Naive B cell (primary cell): ENCODE results near the gene ALK. TPM values are rescaled to one million over a fixed set of nuclear protein-coding genes. Genes with fewer than 3 reads are reported as not detected.
"Not testable (repeated sequence)": the region's sequence is repeated elsewhere in the genome, so short reads cannot be mapped to it uniquely, and the experiment has no call there.

Source experiments
- ATAC-seq, 2 donors: fragments of 150-1000 bp; cut with Tn5 transposase; 2 replicates each; pipeline ENCODE4 v1.10.0; 2021; ENCODE audit warnings: low read depth in 2 of 2, mild to moderate bottlenecking in 2 of 2, moderate library complexity in 2 of 2
- DNase-seq: peaks from one replicate; pipeline ENCODE4 v3.0.0; 2022
- H3K27ac Mint-ChIP-seq, 6 donors: one replicate each; pipeline ENCODE4 v1.8.0; 2020 to 2022; ENCODE audit warnings: mild to moderate bottlenecking in 6 of 6, mixed read lengths in 6 of 6, moderate library complexity in 5 of 6, inconsistent platforms in 2 of 6
- H3K27me3 Mint-ChIP-seq, 3 donors: one replicate each; pipeline ENCODE4 v1.8.0; 2021 to 2022; ENCODE audit warnings: mixed read lengths in 3 of 3, mild to moderate bottlenecking in 1 of 3
- H3K36me3 Mint-ChIP-seq, 2 donors: one replicate each; pipeline ENCODE4 v1.8.0; 2020 to 2022; ENCODE audit warnings: mixed read lengths in 2 of 2, inconsistent platforms in 1 of 2, mild to moderate bottlenecking in 1 of 2
- H3K4me1 Mint-ChIP-seq, 3 donors: one replicate each; pipeline ENCODE4 v1.8.0; 2020 to 2022; ENCODE audit warnings: mixed read lengths in 3 of 3, inconsistent platforms in 1 of 3, mild to moderate bottlenecking in 1 of 3, moderate library complexity in 1 of 3
- H3K4me3 Mint-ChIP-seq, 8 donors: one replicate each; pipeline ENCODE4 v1.8.0; 2020 to 2022; ENCODE audit warnings: mild to moderate bottlenecking in 8 of 8, mixed read lengths in 8 of 8, moderate library complexity in 8 of 8, inconsistent platforms in 2 of 8
- H3K9me3 Mint-ChIP-seq, 7 donors: one replicate each; pipeline ENCODE4 v1.8.0; 2020 to 2022; ENCODE audit warnings: mixed read lengths in 7 of 7, mild to moderate bottlenecking in 5 of 7, inconsistent platforms in 2 of 7, moderate library complexity in 1 of 7
- polyA plus RNA-seq, 6 donors: library from polyadenylated mRNA; unstranded; fragments of 300-500 nt; fragmentation: Illumina TruSeq; gene quantifications; one replicate each; pipeline ENCODE4 v1.2.3, GENCODE V29; 2021; ENCODE audit warnings: low read depth in 6 of 6

Gene ALK
- polyA plus RNA-seq, 6 donors from 2014 or later: not detected

GRCh38 chr2:29253495-29254275, 667.7 kb downstream of the ALK start:
- not testable (repeated sequence) for H3K27ac Mint-ChIP-seq, H3K4me1 Mint-ChIP-seq

GRCh38 chr2:29253026-29253425, 668.4 kb downstream of the ALK start:
- Mint-ChIP-seq H3K27ac (no peak overlapping the region), H3K27me3 (peaks cover 0 to 11% (median 6%) of the 10 kb centered on the region in 3 donors), H3K9me3 (peaks cover 0 to 4% (median 0%) of the 10 kb centered on the region in 7 donors), H3K4me1 (peaks cover 0 to 10% (median 0%) of the 10 kb centered on the region in 3 donors), H3K36me3 (no peaks in the 10 kb centered on the region), H3K4me3 (no peak overlapping the region)
- DNase-seq: no peak
- no peak for ATAC-seq

More at GRCh38 chr2:29253495-29254275, 667.7 kb downstream of the ALK start:
- peaks cover 0 to 11% (median 6%) of the 10 kb centered on the region in 3 donors for H3K27me3 Mint-ChIP-seq
- H3K9me3 Mint-ChIP-seq, H3K4me3 Mint-ChIP-seq, H3K36me3 Mint-ChIP-seq, ATAC-seq, DNase-seq: not testable (repeated sequence)

GRCh38 chr2:29251406-29251805, 670.0 kb downstream of the ALK start:
- Mint-ChIP-seq H3K4me1 (peaks cover 0 to 12% (median 3%) of the 10 kb centered on the region in 3 donors), H3K4me3 (no peak overlapping the region), H3K9me3 (peaks cover 0 to 4% (median 0%) of the 10 kb centered on the region in 7 donors), H3K27ac (no peak overlapping the region), H3K27me3 (peaks cover 0 to 6% (median 6%) of the 10 kb centered on the region in 3 donors), H3K36me3 (no peaks in the 10 kb centered on the region)
- DNase-seq (no peak), ATAC-seq (no peak)

GRCh38 chr2:29250977-29251376, 670.4 kb downstream of the ALK start:
- DNase-seq (no peak), ATAC-seq (no peak)
- peak overlapping the region in 1 of 8 donors; percentile 64 for H3K4me3 Mint-ChIP-seq
- peaks cover 0 to 12% (median 4%) of the 10 kb centered on the region in 3 donors for H3K4me1 Mint-ChIP-seq
- peaks cover 0 to 4% (median 0%) of the 10 kb centered on the region in 7 donors for H3K9me3 Mint-ChIP-seq
- no peaks in the 10 kb centered on the region for H3K36me3 Mint-ChIP-seq
- no peak overlapping the region for H3K27ac Mint-ChIP-seq
- H3K27me3 Mint-ChIP-seq: peaks cover 0 to 6% (median 6%) of the 10 kb centered on the region in 3 donors

GRCh38 chr2:29249666-29250253, 671.6 kb downstream of the ALK start:
- no peaks in the 10 kb centered on the region for H3K36me3 Mint-ChIP-seq
- H3K27ac Mint-ChIP-seq: no peak overlapping the region
- H3K4me3 Mint-ChIP-seq: peak overlapping the region in 1 of 8 donors; percentile 74
- peaks cover 0 to 12% (median 4%) of the 10 kb centered on the region in 3 donors for H3K4me1 Mint-ChIP-seq
- peaks cover 0 to 6% (median 6%) of the 10 kb centered on the region in 3 donors for H3K27me3 Mint-ChIP-seq
- DNase-seq (no peak), ATAC-seq (no peak)
- peaks cover 0 to 4% (median 0%) of the 10 kb centered on the region in 7 donors for H3K9me3 Mint-ChIP-seq

GRCh38 chr2:29247336-29247914, 674.0 kb downstream of the ALK start:
- Mint-ChIP-seq H3K36me3 (no peaks in the 10 kb centered on the region), H3K9me3 (peaks cover 0 to 4% (median 0%) of the 10 kb centered on the region in 7 donors), H3K4me3 (no peak overlapping the region), H3K27ac (peak overlapping the region in 1 of 6 donors; percentile 25), H3K27me3 (no peaks in the 10 kb centered on the region), H3K4me1 (peaks cover 0 to 12% (median 4%) of the 10 kb centered on the region in 3 donors)
- ATAC-seq: no peak
- no peak for DNase-seq

- peaks cover 0 to 1% (median 0%) of the 10 kb centered on the region in 3 donors for H3K27me3 Mint-ChIP-seq
- DNase-seq (no peak), ATAC-seq (no peak)
- H3K4me1 Mint-ChIP-seq: peaks cover 0 to 17% (median 4%) of the 10 kb centered on the region in 3 donors
- peak overlapping the region in 1 of 6 donors; percentile 45 for H3K27ac Mint-ChIP-seq
- no peaks in the 10 kb centered on the region for H3K36me3 Mint-ChIP-seq
- peaks cover 0 to 4% (median 0%) of the 10 kb centered on the region in 7 donors for H3K9me3 Mint-ChIP-seq
- H3K4me3 Mint-ChIP-seq: no peak overlapping the region
Observed at GRCh38 chr2:29246383-29247300, 674.7 kb downstream of the ALK start.

- Mint-ChIP-seq H3K27me3 (peaks cover 0 to 9% (median 7%) of the 10 kb centered on the region in 3 donors), H3K4me1 (peaks cover 0 to 22% (median 4%) of the 10 kb centered on the region in 3 donors), H3K4me3 (no peak overlapping the region), H3K27ac (peak overlapping the region in 4 of 6 donors; percentile 10 to 67 (median 48)), H3K9me3 (peaks cover 0 to 4% (median 0%) of the 10 kb centered on the region in 7 donors), H3K36me3 (no peaks in the 10 kb centered on the region)
- ATAC-seq (no peak), DNase-seq (no peak)
Observed at GRCh38 chr2:29245742-29246382, 675.5 kb downstream of the ALK start.

- H3K27ac Mint-ChIP-seq, H3K9me3 Mint-ChIP-seq, DNase-seq, H3K4me3 Mint-ChIP-seq, ATAC-seq, H3K36me3 Mint-ChIP-seq: not testable (repeated sequence)
- Mint-ChIP-seq H3K4me1 (peaks cover 0 to 22% (median 4%) of the 10 kb centered on the region in 3 donors), H3K27me3 (peaks cover 0 to 16% (median 12%) of the 10 kb centered on the region in 3 donors)
Observed at GRCh38 chr2:29245035-29245741, 676.2 kb downstream of the ALK start.

- H3K36me3 Mint-ChIP-seq: no peaks in the 10 kb centered on the region
- H3K27ac Mint-ChIP-seq: peak overlapping the region in 1 of 6 donors; percentile 37
- peaks cover 0 to 4% (median 0%) of the 10 kb centered on the region in 7 donors for H3K9me3 Mint-ChIP-seq
- H3K4me1 Mint-ChIP-seq: peaks cover 0 to 10% (median 4%) of the 10 kb centered on the region in 3 donors
- H3K27me3 Mint-ChIP-seq: peaks cover 0 to 25% (median 13%) of the 10 kb centered on the region in 3 donors
- no peak for ATAC-seq
- no peak overlapping the region for H3K4me3 Mint-ChIP-seq
- DNase-seq: no peak
Observed at GRCh38 chr2:29242621-29243375, 678.6 kb downstream of the ALK start.

- Mint-ChIP-seq H3K27ac (peak overlapping the region in 1 of 6 donors; percentile 37), H3K27me3 (peaks cover 2 to 32% (median 20%) of the 10 kb centered on the region in 3 donors), H3K4me3 (no peak overlapping the region), H3K36me3 (no peaks in the 10 kb centered on the region), H3K4me1 (peaks cover 0 to 10% (median 4%) of the 10 kb centered on the region in 3 donors), H3K9me3 (peaks cover 0 to 4% (median 0%) of the 10 kb centered on the region in 7 donors)
- ATAC-seq (no peak), DNase-seq (no peak)
Observed at GRCh38 chr2:29241955-29242565, 679.3 kb downstream of the ALK start.
